Stimulated activated naive CD8-positive, alpha-beta T cell treated with anti-CD3 and anti-CD28 coated beads, Interleukin-15, Interleukin-2, amounts not matched to agents 100 U/mL and 50 U/mL, for 24 hours (primary cell): ENCODE results near the gene BEGAIN.

ENCODE experiments used
- ATAC-seq: fragments of 150-1000 bp; cut with Tn5 transposase; one replicate; pipeline ENCODE4 v1.10.0; 2021
- DNase-seq: peaks from one replicate; pipeline ENCODE4 v3.0.0; 2021

BEGAIN gene

GRCh38 chr14:100581228-100582145 lies 5.7 kb downstream of the BEGAIN start:
- no peak for ATAC-seq
- DNase-seq = no peak

- no peak for ATAC-seq
- no peak for DNase-seq
Observed at GRCh38 chr14:100580316-100581227, 6.6 kb downstream of the BEGAIN start.

DNA sequence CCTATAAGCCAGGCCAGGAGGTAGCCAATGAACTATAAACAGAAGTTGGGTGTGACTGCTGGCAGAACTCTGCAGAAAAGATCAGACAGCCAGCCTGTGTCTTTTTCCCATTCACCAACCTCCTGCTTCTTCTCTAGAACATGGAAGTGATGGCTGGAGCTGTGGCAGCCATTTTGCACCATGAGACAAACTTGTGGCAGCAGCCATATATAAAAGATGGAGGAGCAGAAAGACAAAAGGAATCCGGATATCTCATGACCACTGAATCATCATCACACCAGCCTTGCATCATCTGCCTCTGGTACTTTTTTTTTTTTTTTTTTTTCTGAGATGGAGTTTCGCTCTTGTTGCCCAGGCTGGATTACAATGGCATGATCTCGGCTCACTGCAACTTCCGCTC lies 8.7 kb downstream of the BEGAIN start:
- ATAC-seq (no peak), DNase-seq (no peak)

- no peak for ATAC-seq
- no peak for DNase-seq
Observed at GRCh38 chr14:100577986-100578431, 9.2 kb downstream of the BEGAIN start.

DNA sequence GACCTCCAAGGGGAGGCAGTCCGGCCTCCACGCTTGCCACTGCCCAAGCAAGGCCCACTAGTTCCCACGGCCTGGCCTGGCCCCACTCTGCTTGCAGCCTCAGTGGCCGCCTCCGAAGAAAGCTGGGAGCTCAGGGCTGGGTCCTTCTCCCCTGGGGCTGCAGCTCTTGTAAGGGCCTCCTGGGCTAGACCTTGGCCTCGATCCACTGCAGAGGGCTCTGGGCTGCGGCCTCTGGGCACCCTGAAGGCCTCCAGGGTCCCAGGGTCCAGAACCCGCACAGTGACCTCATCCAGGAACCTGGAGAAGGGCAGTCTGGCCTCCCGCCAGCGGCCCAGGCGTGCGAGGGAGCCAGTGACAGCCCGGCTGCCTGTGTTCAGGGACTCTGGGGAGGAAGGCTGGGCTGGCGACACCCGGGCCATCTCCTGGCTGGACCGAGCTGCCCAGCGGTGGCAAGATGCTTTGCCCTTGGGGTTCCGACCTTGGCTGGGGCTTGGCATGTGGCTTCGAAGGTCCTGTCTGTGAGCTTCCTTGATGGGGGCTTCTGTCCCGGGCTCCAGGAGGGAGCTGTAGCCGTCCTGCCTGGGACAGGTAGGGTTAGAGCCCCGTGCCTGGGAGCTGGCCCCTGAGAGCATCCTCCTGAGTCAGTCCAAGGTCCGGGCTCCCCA lies 9.8 kb downstream of the BEGAIN start:
- ATAC-seq (no peak), DNase-seq (no peak)

DNA sequence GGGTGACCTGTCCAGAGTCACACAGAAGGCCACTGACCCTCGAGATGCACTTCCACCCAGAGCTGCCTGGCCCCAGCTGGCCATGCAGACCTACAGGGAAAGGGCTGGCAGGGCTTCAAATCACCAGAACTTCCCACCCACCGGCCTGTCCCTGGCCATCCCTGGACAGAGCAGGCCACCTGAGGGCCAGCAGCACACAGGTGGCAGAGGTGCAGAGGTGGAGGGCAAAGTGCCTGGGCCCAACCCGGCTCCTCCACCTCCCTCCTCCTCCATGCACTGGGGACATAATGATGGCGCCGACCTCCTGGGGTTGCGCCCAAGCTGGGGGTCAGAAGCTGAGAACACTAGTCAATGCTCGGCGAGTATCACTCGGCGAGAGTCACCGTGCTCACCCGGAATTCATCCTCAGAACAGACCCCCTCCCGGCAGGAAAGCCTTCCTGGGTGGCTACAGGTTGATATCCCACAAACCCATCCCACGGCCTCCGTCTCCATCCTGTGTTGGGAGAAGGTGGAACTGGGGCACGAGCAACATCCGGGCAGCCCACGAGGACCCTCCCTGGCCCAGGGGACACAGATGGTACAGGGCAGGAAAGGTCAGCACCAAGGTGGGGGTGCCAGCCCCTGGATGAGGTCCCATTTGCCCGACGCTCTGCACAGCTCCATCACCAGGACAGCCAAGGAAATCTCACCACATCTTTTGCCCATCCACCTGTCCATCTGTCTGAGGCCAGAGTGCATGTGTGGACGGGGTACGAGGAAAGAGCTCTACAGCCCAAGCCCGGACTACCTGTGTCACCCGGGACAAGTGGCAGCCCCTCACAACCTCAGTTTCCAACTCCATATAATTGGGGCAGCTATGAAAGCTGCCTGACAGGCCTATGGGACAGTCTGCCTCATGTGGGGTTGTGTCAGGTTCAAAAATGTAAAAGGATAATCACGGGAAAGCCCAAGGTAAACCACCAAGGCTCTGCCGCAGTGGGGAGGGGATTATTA lies 10.8 kb downstream of the BEGAIN start:
- ATAC-seq = no peak
- no peak for DNase-seq

DNA sequence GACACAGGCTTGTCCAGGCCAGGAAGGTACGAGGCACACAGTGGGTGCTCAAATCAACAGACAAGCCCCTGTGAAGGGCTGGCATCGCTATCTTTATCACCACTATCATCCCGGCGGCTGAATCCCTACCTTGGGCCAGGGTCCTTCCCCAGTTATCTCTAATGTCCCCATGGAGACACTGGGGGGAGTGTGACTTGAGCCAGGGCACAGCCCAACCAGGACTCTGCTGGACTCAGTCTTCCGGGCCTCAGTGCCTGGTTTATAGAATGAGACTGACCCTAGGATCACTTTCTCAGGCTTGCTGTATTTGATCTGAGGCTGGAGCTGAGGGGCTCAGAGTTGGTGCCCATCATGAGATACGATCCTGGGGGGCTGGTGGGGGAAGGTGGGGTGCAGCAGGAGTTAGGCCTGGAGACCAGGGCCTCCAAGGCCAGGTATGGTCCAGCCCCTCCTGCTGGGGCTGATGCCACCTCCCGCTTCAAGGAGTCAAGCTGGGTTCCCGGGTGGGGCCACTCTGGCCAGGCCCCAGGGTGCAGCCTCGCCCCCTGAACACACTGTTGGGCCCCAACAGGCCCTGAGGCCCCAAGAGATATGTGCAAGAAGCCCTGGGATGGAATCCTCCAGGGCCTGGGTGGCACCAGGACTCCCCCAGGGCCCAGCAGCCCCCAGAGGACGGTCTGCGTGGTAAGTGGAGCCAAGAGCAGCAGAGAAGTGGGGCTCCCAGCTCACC lies 11.8 kb downstream of the BEGAIN start:
- no peak for DNase-seq
- ATAC-seq = no peak

GRCh38 chr14:100574642-100575031 lies 12.6 kb downstream of the BEGAIN start:
- DNase-seq (no peak), ATAC-seq (no peak)

GRCh38 chr14:100573757-100574641 lies 13.2 kb downstream of the BEGAIN start:
- ATAC-seq (no peak), DNase-seq (no peak)

DNA sequence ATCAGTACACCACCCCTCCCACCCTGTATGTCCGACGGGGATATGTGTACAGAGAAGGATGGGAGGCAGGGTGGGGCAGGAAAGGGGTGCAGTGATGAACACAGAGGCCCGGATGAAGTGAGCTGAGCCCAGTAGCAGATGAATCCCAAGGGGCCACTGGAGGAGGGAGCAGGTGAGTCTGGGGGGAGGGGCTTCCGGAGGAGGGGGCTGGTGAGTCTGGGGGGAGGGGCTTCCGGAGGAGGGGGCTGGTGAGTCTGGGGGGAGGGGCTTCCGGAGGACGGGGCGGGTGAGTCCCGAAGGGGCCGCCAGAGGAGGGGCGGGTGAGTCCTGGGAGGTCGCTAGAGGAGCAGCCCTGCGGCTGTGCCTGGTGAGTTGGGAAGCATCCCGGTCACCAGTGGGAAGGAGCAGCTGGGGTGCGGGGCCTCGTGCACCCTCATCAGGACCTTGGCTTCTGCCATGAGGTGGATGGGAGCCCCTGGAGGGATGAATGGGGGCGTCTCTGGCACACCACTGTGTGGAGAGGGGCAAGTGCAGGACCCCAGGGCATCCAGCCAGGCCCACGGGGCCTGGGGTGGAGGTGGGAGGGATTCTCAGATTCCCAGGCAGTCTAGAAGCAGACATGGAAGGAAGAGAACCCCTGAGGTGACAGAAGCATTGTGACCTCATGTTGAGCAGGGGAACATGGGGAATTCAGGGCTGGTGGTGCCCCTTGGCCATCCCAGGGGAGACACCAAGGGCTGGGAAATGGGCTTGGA lies 14.0 kb downstream of the BEGAIN start:
- no peak for ATAC-seq
- DNase-seq = no peak

DNA sequence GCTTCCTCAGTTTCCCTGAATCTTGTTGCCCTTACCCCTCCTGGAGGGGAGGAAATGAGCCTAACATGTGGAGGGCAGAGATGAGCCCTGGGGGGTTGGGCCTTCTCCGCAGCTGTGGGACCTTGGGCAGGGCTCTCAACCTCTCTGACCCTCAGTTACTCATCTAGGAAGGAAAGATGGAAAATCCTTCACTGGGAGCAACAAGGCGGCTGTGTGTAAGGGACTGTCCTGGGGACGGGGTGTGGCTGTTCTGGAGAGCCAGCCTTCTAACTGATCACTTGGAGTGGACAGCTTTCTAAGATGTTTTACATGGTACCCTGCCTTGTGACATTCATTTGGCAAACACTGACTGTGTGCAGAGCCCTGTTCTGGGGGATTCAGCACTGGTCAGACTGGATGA lies 14.7 kb downstream of the BEGAIN start:
- DNase-seq (no peak), ATAC-seq (no peak)

DNA sequence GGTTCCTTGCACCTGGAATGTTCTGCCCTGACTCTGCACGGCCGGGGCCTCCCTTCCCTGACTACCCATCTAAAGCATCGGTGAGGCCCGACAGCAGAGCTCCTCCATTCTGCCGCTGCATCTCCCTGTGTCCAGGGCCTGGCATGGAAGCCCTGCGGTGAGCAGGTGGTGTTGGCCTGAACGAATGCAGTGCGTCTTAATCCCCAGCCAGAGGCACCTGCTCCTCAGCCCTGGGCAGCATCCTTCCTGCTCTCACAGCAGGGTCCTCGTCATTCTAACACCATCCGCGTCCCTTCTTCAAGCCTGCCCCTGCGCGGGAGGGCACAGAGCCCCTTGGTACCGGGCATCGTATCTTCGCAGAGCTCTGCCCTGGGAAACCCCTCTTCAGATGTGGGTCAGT lies 15.4 kb downstream of the BEGAIN start:
- ATAC-seq (no peak), DNase-seq (no peak)

DNA sequence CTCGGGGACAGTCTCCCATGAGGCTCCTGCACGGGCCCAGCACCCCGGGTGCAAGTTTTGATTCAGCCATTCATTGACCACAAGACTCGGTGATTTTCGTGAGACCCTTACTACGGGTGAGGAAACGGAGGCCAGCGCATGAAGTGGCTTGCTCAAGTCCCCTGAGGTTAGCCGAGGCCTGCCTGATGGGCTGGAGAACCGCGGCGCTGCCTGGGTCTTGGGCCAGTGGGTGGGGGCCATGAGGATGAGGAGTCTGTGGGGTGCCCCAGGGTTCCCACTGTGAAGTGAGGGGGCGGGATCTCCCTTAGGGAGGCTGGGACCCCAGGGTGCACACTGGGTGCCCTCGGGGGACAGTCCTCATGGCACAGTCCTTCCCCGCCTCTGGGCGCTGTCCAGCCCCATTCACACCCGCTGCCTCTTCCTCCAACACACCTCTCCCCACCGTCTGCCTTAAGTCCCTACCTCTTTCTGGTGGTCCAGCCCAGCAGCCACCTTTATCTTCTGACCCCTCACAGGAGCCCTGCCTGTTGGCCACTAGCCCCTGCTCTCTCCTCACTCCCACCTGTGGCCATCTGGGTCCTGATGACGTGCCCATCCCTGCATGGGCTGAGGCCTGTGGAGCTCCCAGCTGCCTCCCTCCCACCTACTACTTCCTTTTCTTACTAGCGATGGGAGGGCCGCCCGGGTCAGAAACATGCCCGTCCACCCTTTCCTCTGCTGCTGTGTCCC lies 16.3 kb downstream of the BEGAIN start:
- ATAC-seq = no peak
- DNase-seq = no peak

- DNase-seq (no peak), ATAC-seq (no peak)
Observed at GRCh38 chr14:100569734-100570286, 17.4 kb downstream of the BEGAIN start.

GRCh38 chr14:100568998-100569733 lies 18.1 kb downstream of the BEGAIN start:
- DNase-seq (no peak), ATAC-seq (no peak)

GRCh38 chr14:100568164-100568997 lies 18.8 kb downstream of the BEGAIN start:
- ATAC-seq = no peak
- no peak for DNase-seq
